Superior temporal gyrus (tissue), 1 donor: ENCODE measurements around the gene GPR161.
"Not testable (repeated sequence)": the region's sequence is repeated elsewhere in the genome, so short reads cannot be mapped to it uniquely, and the experiment has no call there.

Experiments used
- DNase-seq: peaks from one replicate; pipeline ENCODE4 v3.0.0-alpha.2; 2016; ENCODE audit errors: extremely low spot score

The GPR161 gene

DNA sequence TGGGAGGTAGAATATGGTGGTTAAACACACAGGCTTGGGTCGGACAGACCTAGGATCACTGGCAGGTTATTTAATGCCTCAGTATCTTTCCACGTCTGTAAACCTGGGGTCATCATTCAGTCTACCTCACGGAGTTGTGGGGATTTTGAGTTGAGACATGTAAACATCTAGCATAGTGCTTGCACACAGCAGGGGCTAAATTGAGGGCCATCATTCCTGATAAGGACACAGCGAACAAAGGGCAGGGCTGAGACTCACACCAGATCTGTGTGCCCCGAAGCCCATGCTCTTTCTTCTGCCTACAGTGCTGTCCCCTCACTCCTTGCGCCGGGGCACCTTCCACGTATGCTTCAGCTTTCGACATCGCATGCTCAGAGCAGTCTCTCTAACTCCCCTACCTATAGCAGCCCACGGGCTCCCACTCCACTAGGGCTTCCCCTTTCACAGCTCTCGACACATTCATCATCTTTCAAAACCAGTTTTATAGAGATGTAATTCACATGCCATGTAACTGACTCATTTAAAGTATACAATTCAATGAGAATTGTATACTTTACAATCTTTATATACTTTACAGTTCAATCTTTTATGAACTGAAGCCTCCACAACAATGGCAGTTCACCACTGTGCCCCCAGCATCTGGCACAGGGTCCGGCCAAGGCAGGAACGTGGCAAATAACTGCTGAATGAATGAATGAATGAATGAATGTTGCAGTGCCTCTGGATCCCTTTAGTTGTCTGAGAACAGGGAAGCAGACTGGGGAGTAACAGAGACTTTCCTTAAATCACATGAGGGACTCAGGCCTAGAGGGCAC, 48.0 kb downstream of the GPR161 start:
- no peak for DNase-seq

DNA sequence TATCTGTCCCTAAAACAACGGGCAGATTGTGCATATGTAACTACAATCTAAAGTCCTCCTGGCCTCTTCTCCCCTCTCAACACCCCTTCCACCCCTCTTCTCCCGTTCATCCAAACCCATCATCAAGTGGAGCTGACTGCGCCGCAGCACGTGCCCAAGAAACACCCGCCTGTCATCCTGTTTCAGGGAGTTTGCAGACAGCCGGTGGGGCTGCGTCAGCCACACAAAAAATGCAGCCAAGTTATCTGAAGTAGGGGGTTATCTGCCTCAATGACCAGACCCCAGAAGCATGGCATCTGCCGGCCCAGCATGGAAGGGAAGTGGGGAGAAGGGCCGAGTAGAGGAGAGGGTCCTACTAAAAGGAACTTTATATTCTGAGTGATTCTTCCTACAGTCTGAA, 49.0 kb downstream of the GPR161 start:
- no peak for DNase-seq

DNA sequence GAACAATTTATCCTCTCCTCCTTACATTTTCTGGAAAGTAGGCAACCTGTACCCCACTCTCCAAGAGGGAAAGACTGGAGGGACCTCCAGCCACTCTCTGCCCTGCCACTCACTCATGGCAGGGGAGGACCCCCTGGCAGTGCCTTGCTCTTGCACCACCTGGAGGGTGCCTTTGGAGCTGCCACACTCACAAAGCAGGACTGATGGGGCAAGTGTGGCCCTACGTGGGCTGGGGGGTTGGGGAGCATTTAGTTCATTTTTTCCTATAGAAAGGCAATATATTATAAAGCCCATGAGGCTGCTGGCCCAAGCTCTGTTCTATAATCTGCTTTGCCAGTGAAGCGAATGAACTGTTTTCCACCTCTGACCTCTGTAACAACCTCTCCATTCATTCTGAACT, 50.3 kb downstream of the GPR161 start:
- no peak for DNase-seq

DNA sequence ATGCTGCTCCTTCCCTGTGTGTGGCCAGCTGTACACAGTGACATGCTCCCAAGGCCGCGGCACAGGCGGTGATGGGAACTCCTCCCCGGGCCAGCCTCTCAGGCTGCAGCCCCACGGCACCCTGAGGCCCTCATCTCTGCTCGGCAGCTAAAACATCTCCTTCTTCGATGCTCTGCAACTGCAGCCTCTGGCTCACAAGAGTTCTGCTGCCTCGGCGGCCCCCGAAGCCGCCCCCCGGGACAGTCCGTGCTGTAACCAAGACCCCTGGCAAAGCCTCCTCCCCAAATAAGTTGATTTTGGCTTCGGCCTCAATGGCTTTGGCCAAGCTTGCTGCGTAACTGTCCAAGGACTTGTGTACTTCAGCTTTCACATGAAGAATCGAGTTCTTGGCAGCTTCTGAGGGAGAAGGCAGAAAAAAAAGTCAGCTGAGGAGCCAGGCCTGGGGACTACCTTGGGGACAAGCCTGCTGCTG, 51.3 kb downstream of the GPR161 start:
- no peak for DNase-seq

DNA sequence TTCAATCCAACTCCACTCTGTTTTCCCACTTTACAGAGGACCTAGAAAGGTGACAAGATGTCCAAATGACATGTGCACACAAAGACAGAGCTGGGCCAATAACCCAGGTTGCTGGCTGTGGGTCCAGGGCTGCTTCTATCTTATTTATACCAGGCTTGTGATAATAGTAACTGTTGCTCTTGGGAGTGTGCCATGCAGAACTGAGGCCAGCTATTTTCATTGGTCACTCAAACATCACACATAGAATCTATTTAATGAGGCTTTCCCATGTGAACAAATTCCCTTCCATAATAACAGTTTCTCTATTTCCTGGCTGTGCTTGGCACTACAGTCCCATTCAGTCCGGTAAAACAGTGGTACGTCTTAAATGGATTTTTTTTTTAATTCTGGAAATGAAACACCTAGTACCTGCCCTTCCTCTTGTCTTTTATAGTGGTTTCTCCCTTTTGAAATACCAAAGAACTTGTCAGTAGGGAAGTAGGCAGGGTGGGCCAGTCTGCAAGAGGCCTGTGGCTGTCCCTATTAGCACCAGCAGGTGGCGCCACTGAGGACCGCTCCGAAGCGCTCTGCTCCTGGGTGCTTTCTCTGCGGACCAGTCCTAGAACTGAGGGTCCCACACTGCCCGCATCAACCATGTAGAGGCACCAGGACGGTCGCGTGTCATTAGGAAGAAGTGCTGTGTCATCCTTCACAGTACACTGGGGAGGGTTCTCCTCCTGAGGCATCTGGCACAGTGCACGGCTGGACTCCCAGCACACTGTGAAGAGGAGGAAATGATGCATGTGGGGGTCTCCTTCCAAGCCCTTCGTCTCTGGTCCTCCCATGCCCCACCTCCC, 52.1 kb downstream of the GPR161 start:
- no peak for DNase-seq

DNA sequence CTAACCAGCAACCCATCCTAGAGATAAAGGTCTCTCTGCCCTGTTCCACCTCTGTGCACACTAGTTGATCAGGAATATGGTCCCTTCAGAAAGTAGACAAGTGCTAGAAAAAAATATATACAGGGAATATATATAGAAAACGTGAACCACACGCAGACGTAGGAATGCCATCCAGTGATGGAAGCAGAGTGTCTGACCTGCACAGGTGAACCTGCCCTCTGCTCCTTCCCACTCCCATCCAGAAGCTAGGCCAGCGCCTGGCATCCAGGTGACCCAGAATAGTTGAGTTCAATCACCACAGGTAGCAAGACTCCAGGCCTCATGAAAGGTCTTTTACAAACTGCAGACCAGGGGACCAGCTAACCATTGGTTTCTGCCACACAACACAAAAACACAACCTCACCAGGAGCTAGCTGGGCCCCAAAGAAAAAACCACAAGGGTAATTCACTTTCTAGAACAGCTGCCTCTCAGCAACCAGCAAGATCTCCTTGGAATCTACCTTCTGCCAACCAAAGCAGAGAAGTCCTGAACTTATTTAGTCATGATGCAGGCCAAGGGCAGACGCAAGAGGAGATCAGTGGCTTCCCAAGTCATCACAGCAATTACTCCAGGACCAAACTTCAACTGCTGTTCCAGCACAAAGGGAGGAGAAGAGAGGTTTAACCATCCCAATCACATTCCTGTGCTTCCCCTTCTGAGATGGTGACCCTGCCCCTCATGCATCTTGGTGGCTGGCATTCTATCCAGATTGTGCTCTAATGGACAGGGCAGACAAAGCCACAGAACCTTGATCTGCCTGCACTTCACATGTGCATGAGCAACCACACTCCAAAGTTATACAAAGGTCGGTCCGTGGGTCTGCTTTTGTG, 53.0 kb downstream of the GPR161 start:
- DNase-seq, result no peak

DNA sequence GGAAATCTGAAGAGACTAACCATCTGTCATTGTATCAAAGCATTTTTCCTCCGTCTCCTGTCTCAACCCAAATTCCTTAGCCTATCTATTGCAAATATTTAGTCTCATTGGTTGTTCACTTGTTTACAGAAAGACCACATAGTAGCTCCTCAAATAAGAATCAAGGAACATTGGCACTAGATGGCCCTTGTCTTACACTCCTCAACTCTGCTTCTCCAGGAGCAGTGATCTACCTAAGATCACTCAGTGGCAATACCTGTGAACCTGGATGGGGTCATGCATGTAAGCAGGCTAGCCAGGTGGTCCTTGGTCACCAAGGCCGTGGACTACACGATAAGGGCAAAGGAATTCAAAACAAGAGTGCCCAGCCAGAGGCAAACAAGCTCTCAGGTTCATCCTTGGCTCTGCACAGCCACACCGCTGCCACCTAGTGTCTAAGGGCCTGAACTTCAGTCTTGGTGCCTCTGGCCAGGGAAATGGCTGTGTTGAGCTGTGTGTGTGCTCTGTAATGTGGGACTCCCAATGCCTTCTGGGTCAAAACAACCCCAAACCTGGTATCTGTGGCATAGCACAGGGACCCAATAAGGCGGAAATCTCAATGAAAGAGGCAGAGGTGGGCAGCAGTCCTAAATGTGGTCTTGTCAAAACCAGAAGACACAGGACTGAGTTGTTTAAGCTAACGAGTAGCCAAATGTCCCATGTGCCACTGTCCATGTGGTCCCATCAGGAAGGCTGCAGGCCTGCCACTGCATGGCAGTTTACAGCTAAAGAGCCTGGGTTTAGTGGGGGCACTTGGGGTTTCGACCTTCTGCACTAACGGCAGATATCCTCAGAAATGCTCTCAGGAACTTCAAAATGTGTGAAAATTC, 54.5 kb downstream of the GPR161 start:
- DNase-seq, result peak; percentile 87

DNA sequence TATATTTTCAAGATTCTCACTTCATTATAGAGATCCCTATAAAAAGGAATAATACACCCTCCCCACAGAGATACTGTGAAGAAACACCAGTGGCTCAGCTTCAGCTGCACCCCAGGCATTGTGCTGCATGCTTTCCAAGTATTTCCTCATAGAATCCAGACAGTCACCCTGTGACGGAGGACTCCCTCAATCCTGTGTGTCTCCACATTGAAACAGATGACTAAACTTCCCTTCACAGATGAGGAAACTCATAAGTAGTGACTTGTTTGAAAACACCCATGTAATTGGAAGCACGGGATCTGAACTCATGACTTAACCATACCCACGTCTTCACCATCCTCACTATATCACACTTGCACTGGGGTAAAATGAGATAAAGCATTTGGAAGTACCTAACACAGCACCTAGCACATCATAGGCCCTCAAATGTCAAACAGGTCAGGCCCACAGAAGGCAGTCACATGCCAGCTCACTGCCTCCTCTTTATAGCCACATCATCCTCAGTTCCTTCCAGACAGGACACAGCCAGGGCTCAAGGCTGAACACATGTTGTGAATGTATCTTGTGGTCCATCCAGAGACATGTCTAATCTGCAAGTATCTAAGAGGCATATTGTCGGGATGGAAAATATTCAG, 55.2 kb downstream of the GPR161 start:
- DNase-seq, result peak; percentile 45

DNA sequence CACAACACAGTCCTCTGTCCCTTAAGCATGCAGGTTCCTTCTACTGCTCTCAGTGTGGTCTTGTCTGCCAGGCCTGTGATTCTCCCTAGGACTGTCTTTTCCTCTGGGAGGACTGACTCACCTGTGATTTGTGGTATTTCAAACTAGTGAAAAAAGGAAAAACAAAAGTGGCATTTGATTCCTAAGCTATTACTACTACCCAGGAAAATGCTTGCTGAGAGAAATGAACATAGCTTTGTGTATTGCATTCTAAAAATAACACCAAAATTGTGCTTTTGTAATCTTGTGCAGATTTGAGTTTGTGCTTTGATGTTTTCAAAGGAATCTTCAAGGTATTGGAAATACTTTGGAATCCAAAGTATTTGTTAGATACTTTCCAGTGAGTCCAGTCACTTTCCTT, 57.0 kb downstream of the GPR161 start:
- DNase-seq, result no peak

DNA sequence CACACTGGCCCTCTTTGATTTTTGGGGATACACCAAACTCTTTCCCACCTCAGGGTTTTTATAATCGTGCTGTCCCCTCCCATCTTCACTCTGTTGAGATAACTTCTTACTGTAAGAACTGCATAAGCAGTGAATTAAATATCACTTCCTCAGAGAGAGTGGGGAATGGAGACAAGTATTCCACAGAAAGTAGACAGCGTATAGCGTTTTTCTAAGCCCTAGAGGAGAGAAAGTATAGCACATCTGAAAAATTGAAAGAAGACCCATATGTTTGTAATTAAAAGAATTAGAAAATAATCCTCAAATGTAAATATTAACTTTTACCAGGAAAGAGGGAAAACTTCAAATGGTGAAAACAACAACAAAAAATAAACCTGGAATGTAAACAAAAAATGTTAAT, 67.3 kb downstream of the GPR161 start:
- DNase-seq, result no peak

DNA sequence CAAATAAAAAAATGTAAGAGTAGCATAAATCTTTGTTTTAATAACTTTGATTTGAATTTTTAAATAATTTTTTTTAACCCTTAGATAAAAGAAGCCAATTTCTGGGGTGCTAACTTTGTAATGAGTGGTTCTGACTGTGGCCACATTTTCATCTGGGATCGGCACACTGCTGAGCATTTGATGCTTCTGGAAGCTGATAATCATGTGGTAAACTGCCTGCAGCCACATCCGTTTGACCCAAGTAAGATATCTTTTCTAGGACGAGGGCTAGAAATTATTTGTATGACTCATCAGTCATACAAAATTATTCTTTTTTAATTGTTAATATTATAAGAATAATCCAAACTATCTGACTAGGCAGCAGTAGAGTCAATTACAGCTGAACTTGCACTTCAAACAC, 71.2 kb downstream of the GPR161 start:
- DNase-seq, result no peak

DNA sequence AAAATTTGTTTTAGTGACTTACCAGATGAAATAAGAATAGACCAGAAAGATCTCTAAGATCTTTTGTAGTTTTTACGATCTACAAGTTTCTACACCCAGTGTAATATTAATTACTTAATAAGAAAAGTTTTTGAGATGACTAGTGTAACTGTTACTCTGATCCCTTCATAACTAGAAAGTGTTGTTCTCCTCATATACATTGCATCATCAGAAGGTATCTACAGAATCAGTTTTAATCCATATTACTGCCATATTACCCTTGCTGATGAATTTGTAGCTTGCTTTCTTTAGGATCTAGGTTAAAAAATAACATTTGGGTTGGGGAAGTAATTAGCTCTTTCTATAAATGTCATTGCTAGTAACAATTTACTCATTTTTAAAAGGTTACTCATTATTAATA, 72.5 kb downstream of the GPR161 start:
- DNase-seq, result no peak

DNA sequence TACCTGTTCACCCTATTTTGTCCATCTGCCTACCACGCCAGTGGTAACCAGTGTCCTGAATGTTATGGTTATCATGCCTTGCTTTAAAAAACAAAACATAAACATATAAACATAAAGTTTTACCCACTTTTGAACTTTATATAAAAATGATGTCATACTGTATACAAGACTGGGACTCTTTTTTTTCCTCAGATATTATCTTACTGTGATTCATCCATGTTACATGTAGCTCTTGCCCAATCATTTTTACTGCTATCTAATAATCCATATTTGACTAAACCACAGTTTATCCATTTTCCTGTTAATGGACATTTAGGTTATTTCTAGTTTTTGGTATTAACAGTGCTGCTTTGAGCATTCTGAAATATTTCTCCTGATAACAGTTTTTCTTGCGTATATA, 78.8 kb downstream of the GPR161 start:
- no peak for DNase-seq

DNA sequence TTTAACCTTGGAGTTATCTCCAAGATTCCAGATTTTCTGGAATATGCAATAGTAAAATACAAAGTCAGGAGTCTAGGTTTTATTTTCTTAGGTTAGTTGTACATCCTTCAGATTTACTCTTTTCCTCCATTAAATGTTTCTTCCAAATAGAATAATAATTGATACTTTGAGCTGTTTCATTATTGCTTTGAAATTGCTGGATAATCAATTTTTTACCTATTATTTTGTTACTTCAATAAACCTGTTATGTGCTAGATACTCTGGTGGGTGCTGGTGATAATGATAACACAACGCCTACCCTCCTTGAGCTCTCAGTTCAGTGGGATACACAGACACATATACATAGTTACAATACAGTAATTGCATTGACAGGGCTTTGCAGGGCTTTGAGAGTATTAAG, 79.4 kb downstream of the GPR161 start:
- no peak for DNase-seq

DNA sequence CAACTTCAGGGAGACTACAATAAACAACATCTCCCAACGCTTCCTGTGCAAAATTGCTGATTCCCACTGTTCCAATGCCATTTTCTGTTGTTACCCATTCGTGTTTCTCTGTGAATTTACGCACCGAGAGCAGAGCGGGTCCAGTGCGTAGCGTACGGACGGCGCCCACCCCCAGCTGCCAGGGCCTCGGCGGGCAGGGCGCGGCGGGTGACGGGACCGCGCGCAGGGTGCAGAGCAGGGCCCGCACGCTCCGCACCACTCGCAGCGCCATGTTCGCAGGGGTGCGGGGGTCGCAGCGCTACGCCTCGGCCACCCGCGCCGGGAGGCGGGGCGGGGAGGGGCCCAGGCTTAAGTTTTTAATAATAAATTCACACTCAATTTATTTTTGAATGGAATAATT, 80.6 kb downstream of the GPR161 start:
- not testable (repeated sequence) for DNase-seq

DNA sequence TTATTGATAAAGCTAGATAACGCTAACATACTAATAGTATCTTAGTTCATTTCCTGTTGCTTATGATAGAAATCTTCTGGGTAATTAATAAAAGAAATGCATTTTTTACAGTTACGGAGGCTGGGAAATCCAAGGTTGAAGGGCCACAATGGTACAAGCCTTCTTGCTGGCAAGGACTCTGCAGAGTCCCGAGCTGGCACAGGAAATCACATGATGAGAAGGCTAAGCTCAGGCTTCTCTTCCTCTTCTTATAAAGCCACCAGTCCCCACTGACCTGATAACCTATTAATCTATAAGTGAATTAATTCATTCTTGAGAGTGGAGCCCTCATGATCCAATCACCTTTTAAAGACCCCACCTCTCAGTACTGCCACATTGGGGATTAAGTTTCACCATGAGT, 82.6 kb downstream of the GPR161 start:
- no peak for DNase-seq

DNA sequence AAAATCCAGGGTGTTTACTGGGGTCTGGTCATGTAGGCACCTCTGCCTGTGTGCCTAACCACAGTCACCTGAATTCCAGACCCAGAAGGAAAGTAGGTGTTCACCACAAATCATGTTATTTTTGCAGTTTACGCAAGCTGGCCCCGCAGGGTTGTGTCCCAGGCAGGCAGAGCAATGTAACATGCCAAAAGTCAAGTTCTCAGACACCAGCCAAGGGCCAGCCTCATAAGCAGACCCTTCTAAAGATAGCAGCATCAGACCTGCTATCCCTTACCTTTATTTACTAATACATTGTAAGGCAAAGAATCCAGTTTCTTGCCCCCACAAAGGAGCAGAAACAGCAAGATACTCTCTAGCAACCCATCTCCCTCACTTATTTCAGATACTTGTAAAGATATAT, 83.0 kb downstream of the GPR161 start:
- DNase-seq, result no peak

DNA sequence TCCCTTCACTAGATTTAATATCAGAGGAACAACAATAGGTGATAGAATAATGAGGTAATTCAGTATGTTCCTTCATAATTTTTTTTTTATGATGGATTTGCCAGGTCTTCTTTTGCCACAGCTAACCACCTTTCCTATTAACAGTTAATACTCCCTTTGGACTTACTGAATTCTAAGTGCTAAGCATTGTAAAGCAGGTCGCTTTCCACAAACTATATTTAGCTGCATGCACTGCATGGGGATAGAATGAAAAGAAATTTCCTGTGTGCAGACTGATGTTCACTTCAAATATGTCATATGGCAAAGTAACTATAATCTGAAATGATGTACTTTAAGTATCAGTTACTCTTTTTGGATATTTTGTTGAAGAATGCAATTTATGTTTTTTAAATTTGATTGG, 85.8 kb downstream of the GPR161 start:
- no peak for DNase-seq

DNA sequence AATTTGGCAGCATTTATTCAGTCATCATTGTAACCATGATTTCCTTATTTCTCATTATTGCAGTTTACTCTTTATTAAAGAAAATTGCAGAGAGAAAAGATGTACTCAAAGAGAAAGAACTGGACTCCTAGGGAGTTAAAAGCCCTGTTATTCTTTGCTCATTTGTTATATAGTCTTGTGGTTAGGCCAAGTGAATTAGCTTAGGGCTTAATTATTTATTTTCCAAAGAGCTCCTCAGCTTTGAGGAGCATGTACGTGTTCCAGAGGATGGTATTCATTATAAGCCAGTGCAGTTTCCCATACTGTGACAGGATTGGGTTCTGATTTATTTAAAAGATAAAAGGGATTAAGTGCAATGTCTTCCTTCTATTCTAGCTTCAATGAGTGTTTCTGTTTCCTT, 86.4 kb downstream of the GPR161 start:
- no peak for DNase-seq

DNA sequence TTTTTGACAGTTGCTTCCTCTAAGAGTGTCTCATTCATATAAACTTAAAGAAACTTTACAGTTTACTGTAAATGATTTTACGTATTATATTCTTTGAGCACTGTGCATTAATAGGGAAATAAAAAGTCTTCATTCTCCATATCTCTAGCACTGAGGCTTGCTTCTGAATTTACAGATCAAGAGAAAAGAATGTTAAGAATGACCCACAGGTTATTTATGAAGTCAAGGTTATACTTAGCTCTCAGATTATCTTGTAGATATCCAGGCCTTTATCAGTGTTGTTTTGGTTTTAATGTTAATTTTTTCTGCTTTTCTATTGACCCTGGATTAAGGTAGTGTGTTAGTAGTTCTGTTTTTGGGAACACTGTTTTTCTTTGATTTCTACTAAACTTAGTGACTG, 91.4 kb downstream of the GPR161 start:
- DNase-seq, result no peak

DNA sequence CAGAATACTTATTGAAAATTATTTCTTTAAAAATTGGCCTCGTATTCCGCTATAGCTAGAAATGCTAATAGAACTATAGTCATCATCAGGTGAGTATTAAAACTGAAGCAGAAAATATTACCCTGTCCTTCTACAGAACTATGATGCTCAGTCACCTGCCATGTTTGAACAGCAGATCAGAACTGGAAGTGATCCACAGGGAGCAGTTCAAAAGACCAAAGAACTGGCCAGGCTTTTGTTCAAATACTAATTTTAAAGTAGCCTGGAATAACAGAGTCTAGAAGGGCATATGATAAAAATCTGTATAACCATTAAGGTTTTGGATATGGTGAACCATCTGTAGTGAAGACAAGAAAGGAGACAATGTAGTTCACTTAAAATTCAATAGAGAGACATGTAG, 94.4 kb downstream of the GPR161 start:
- no peak for DNase-seq
